Cerebellar nuclear complex (tissue), 1 donor: ENCODE results near the gene SAPCD2.

Source experiments
- DNase-seq, 2 experiments: peaks; one replicate each; lab custom pipeline; 2025; lab: John Stamatoyannopoulos, UW

The SAPCD2 gene

DNA sequence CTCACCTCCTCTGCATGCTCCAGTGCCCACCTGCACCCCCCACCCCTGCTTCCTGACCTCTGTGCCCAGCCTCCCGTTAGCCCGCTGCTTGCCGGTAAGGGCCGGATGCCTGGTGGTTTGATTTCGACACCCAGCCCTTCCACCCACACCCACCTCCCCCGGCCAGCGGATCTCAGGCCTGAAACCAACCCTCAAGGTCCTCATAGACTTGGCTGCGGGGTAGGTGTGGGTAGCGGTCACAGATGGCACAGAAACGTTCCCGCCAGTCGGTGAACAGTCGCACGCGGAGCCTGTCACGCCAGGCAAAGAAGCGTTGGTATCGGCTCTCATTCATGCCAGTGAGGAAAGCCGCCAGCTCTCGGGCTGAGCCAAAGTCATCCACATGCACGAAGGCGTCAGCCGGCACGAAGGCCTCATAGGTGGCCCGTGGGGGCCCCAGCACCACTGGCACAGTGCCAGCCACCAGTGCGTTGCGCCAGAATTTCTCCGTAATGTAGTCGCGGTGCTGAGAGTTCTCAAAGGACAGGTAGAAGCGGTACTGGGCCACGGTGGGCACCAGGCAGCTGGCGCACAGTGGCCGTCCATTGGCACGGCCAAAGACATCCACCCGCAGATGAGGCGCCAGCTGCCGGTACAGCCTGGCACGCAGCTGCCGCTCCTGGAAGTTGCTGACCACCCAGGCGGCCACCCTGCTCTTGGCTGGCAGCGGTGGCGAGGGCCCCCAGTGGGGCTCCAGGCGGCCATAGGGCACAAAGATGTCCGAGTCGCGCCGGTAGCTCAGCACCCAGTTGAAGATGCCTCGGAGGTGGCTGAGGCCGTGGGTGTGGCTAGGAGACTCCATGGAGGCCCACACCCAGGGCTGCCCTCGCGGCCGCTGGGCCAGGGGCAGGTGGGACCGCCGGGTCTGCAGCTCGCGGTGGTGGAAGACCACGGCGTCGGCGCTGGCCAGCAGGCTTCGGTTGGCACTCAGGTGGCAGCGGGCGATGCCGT is 39.5 kb downstream of the SAPCD2 start:
- DNase-seq: peak in 1 of 2 experiments; percentile 31

DNA sequence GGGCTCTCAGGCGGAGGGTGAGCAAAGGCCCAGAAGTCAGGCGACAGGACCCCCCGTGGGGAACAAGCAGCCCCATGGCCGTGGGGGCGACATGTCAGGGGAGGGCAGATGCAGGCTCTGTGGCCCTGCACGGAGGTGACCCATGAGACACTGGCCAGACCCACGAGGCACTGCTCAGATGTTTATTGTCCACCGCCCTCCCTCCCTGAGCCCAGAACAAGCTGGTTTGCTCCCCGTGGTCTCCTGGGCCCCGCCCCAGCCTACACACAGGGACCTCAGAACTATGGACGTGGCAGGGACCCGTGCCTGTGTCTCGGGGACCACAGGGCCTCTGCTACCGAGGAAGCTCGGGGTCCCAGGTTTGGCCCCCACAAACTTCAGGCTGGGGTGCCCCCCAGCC is 40.4 kb downstream of the SAPCD2 start:
- no peak for DNase-seq

DNA sequence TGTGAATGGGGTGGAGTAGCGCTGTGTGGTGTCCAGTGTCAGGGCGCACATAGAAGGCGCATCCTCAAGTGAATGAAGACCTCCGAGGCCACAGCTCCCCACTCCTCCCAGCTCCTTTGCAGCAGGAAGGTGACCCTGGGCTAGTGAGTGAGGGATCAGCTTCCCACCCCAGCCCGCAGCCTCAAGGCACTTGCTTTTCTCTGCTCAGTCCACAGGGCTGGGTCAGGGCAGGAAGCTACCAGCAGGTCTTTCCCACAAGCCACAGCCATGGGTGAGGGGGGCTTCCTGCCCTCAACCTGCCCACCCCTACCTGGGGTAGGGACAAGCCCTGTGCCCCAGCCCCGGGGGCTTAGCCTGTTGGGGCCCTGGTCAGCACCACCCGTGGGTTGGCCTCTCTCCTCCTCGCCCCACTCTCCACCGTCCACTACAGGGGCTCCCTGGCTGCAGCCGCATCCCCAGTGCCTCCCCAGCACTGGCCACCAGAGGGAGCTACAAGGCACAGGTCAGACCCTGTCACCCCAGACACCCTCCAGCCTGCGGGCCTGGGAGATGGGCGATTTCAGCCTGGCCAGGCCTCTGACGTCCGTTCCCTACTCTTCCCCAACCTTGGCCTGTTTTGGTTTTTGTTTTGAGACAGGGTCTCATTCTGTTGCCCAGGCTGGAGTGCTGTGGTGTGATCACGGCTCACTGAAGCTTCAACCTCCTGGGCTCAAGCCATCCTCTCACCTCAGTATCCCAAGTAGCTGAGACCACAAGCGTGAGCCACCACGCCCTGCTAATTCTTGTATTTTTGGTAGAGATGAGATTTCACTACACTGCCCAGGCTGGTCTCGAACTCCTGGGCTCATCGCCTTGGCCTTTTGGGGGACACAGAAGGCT is 41.1 kb downstream of the SAPCD2 start:
- DNase-seq: peak in 1 of 2 experiments; percentile 51

DNA sequence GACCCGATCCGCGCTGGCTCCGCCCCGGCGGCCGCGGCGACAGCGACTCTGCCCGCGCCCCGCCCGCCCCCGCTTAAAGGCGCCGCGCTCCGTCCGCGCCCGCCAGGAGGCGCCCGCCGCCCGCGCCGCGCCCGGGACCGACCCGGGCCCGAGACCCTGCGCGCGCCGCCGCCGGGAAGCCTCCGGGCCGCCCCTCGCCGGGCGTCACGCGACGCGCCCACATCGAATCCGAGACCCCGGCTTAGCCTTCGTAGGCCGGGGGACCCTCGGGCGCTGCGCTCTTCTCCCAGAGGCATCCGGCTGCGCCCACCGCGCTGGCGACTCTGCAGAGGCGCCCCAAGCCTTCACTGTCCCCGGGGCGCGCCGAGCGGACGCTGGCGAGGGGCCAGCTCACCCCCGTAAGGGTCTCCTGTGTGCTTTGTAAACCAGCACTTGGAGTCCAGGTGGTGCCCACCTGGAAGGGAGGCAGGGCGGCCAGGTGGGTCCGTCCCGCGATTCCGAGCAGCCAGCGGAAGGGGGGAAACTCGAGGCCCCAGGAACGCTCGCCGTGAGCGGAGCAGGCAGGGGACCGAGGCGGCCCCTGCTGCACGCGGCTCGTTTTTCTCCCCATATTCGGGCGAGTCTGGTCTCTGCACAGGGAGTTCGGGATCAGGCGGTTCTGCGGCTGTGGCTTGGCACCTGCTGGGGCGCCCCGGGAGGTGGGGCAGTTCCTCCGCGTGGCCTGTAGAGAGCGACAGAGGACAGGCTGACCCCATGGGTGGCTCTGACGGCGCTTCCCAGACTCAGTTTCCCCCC is 41.9 kb downstream of the SAPCD2 start:
- DNase-seq: no peak

DNA sequence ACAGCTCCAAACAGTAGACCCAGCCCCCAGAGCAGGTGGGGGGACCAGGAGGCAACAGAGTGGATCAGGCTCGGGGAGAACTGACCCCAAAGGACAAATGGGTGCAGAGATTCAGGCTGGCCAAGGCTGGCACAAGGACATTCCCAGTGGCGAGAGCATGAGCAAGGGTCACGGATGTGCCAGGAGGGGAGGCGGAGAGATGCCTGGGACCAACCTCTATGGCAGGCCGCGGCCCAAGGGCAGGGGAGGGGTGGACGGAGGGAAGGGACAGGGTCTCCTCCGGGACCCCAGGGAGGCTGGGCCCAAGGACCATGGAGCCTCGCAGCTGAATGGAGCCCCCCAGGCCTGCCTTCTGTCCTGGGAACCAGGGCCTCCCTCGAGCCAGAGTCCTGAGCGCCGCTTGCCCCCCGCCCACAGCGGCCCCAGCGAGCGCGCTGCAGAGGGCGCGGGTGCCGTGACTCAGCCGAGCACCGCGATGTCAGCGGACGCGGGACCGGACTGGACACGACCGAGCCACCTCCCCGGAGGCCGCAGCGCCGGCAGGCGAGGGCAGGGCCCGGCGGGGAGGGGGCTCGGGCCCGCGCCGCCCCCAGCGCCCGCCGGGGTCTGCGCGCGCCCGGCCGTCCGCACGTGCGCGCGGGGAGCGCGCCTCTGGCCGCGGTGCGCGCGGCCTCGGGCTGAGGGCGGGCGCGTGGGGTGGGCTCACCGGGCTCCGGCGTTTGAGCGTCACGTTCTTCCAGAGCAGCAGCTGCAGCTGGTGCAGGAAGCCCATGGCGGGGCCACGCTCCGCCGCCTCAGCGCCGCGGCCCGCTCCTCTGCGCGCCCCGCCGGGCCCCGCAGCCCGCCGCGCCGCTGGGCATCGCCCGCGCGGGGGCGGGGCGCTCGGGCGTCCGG is 42.7 kb downstream of the SAPCD2 start, which contains the start of gene ABCA2:
ABCA2 (minus strand) TSS at position 869 of the 894 bp plus-strand sequence; CDS start at position 772, 97 bp downstream.
- DNase-seq: no peak

DNA sequence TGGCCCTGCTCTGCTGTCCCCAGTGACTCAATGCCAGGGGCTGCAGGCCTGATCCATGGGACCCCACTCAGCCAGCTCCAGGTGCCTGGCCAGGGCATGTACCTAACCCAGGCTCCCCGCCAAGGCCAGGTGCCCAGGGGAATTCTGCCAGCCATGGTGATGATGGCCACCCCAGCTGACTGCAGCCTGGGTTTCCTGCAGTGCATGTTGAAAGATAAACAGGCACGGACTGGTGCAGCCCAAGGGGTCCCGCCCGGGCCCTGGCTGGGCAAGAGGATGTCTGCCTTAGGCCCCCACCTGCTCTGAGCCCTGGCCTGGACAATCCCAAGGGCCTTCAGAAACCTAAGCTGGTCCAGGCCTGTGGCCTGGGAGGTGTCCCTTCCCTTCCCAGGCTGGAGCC is 43.5 kb downstream of the SAPCD2 start:
- DNase-seq: no peak

DNA sequence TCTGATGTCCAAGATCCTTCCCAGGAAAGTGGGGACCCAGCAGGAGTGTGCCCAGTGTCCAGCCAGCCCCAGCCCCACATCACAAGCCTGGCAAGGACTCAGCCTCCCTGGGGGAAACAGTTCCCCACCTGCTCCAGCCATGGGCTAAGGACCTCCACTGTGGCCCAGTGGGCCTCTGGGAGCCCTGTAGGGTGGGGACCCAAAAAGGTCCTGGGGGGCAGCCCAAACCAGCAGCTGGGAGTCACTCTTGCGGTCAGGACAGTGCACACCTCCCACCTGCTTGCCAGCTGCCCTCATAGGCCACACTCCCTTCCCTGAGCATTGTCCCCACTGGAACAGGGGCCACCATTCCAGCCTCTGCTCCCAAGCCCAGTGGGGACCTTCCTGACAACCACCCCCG is 44.0 kb downstream of the SAPCD2 start:
- DNase-seq: no peak

DNA sequence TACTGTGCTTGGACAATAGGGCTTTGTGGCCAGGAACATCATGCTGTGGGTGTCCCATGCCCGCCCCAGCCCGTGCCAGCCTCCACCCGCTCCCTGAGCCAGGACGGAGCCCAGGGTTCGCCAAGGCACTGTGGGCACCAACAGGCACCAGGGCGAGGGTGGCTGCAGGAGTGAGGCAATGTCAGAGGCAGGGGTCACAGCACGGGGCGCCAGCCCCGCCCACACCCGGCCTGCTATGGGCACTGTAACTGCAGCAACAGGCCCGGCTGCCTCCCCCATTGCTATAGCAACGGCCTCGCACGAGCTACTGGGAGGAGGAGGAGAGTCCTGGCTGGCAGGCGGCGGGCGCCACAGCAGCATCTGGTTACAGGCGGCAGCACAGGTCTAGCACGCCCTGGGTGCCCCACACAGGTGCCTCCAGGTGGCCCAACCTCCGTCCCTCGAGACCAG is 44.8 kb downstream of the SAPCD2 start:
- peak in 1 of 2 experiments; percentile 24 for DNase-seq

DNA sequence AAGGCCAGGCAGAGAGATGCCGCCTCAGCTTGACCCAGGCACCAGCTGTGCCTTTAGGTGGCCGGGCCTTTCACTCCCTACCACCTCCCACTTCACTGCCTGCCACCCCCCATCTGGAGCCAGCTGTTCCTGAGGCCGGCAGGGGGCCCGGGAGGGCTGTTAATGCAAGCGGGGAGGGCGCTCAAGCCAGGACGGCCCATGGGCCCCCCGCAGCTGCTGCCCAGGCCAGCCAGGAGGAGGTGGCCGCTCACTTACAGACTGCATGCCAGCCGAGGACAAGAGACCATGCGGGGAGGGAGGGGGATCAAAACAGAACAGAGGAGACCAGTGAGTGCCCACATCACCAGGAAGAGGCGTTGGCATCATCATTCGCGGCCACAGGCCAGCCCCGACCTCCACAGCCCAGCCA is 46.8 kb downstream of the SAPCD2 start:
- DNase-seq: no peak

DNA sequence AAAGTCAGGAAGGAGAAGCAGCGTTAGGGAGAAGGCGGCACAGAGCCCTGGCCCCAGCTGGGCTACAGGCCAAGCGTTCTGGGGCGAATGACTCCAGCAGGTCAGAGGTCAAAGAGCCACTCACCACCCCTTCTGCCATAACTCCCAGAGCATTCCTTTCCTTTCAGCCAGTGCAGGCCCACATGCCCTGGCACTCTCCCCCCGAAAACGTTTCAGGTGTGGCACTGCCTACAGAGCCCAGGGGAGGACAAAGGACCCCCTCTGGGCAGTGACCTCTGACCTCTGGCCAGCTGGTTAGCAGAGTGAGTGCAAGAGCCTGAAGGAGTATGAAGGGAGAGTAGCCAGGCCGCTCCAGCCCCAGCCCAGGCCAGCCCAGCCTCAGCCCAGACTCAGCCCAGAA is 47.2 kb downstream of the SAPCD2 start:
- DNase-seq: no peak

DNA sequence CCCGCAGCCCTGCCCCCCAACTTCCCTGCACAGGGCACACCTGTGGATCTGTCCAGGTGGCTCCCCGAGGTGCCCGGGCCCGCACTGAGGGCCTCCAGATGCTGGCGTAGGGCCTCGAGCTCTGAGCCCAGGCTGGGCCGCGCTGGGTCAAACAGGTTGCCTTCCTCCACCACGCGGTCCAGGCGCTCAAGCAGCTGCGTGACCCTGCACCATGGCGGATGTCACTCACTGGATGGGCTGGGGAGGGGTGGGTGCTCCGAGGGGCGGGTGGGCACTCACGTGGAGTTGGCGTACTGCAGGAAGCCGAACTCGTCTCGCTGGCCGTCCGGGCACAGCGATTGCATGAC is 47.7 kb downstream of the SAPCD2 start:
- DNase-seq: no peak

DNA sequence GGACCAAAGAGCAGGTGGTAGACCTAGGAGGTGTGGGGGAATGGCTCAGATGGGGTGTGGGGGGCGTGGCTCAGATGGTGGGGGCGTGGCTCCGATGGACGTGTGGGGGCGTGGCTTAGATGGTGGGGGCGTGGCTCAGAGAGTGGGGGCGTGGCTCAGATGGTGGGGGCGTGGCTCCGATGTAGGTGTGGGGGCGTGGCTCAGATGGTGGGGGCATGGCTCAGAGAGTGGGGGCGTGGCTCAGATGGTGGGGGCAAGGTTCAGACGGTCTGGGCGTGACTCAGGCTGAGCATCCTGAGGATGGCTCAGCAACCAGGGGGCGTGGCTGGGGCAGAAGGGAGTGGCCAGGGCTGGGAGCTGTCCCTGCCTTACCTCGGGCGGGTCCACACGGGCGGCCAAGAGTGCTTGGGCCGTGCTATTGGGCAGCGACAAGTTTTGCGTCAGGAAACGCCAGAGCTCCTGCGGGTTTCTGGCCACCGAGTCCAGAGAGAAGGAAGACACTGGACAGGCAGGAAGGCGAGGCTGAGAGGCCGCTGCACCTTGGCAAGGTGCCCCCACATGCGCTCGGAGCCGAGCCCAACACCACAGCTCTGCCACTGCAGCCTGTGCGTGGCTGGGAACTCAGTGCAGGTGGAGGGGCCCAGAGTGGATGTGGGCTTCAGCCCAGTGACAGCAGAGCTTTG is 48.2 kb downstream of the SAPCD2 start:
- no peak for DNase-seq

DNA sequence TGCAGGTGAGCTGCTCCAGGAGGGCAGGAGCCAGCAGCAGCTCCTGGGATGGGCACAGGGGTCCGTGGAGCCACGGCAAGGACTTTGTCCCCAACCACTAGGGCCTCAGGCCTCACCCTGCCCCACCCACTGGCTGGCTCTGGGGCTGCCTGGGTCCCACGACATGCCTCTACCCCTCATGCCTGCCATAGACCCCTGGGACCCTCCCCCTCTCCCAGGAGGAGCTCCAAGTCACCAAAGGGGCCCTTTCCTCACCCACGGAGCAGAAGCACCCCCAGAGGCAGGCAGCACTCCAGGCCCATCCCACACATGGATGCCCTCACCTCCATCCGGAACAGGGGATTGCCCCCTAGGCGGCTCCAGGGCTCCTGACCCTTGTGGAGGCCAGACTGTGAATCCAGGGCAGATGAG is 48.8 kb downstream of the SAPCD2 start:
- DNase-seq: no peak

DNA sequence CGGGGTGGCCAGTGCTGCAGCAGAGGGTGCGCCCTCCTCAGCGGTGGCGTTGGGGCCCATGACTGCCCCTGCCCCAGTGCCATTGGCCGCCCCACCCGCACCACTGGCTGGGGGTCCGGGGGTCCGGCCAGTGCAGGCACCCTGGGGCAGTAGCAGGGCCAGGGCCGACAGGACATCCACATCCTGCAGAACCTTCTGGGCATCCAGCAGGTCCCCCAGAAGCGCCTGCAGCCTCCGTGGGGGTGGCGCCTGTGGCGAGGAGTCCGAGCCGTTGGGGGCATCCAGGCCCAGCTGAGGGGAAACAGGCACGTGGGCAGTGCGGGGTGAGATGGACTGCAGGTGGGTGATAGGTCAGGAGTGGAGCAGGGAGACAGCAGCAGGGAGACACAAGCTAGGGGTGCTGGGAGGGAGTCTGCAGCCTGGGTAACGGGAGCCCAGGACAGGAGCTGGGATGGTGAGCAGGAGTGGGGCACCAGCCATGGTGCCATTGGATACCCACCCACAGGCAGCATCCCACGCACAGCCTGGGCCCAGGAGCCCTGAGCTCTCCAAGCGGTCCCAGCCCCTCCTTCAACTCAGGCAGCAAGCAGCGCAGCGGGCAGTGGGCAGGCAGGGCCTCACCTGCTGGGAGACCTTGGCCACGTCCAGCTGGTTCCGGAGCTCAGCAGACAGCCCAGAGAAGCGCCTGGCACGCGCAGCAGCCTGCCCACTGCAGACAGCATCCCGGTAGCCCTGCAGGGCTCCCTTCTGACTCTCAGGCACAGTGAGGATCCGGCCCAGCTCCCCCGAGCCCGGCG is 49.4 kb downstream of the SAPCD2 start:
- no peak for DNase-seq

DNA sequence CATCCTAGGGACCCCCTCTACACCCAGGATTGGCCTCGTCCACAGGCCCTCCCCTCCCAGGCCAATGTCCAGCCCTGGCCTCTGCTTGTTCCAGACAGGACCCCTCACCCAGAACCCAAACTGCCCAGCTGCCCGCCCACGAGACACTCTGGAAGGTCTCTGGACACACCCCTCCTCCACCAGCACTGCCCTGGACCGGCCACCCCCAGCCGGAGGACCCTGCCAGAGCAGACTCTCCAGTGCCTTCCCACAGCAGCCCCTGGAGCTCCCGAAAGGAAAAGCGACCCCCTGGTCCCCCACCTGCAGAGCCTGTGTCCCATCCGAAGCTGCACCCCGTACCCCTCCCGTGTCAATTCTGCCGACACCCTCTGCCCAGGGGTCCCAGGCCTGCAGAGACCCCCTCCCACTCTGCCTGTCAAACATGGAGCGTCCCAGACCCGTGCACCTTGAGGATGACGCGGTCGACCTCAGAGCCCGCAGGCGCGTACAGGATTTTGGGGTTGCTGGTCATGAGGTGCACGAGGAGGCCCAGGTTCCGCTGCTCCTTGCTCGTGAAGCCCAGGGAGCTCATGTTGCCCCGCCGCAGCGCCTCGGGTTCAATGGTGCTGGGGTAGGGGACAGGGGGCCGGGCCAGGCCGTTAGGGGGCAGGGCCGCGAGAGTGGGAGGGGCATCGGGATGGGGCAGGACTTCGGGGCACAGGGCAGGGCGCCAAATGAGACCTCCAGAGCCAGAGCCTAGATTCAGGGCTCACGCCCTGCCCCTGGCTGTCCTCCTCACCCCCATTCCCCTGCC is 50.3 kb downstream of the SAPCD2 start:
- no peak for DNase-seq

DNA sequence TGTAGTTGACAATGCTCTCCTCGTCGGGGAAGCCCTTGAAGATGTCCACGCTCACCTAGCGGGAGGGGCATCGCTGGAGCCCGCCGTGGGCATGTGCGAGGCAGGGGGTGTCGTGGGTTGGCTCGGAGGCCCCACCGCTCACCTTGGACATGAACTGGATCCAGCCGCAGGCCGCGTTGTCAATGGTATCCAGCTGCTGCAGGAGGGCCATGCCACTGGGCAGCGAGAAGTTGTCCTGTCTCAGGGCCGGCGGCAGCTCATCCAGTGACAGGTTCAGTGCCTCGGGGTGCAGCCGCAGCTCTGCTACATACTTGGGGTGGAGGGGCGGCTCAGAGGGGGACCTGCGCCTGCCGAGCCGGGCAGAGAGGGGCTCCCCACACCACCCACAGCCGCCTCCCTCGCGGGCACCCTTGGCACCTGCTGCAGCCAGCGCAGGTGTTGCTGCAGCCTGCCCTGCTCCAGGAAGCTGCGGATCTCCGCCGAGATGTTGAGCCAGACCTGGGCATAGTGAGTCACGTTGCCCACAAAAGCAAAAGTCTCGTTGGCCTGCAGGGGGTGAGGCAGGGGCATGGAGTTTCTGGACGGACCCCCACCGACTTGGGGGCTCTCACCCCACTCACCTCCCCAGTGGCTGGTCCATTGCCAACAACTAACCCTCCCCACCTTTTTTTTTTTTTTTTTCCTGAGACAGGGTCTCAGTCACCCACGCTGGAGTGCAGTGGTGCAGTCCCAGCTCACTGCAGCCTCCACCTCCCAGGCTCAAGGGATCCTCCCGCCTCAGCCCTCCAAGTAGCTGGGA is 51.4 kb downstream of the SAPCD2 start:
- no peak for DNase-seq

DNA sequence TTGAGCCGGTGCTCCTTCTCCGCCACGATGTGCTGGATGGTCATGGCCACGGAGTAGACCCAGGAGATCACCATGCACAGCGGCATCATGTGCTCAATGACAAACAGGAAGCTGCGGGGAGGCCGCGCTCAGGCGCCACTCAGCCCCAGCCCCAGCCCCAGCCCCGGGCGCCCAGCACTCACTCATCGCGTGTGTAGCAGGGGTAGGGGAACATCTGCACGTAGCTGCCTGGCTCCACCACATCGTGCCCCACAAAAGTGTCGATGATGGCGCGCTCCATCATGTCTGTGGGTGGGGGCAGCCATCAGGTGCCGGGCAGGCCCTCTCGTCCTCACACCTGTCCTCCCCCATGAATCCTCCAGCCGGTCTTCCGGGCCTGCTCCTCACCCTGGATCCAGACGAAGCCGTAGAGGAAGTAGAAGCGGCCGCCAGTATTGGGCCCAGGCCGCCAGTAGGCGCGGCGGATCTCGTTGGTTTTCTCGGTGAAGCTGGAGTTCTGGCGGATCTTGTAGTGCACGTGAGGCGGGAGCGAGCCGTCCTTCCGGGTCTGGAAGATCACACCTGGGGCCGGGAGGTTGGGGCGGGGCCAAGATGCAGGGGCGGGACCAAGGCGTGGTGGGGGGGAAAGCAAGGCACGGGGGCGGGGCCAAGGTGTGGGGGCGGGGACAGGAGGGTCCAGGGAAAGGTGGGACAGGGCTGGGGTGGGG is 52.4 kb downstream of the SAPCD2 start:
- no peak for DNase-seq
